Right atrium auricular region (tissue), 2 donors: Measurements from ENCODE around the gene SORL1. TPM values are rescaled to one million over a fixed set of nuclear protein-coding genes. Genes with fewer than 3 reads are reported as not detected.

Experiments
- DNase-seq: peaks from one replicate; pipeline ENCODE4 v3.0.0-alpha.2; 2019; ENCODE audit warnings: low spot score
- H3K27ac ChIP-seq, 2 donors: fragments of 200-600 bp; sonication (generic); 1 replicate in 1 of 2; 2 replicates in 1 of 2; pipeline ENCODE4 v1.5.1; 2016 to 2019
- H3K27me3 ChIP-seq, 2 donors: fragments of 200-600 bp; sonication (generic); one replicate each; pipeline versions ENCODE4 v1.5.1 to v1.6.0; 2017 to 2019
- H3K36me3 ChIP-seq: fragments of 200-600 bp; sonication (generic); one replicate; pipeline ENCODE4 v1.5.1; 2016
- H3K4me1 ChIP-seq, 2 donors: fragments of 200-600 bp; sonication (generic); one replicate each; pipeline versions ENCODE4 v1.5.1 to v1.6.0; 2017 to 2019
- H3K4me3 ChIP-seq, 2 donors: fragments of 200-600 bp; sonication (generic); 1 replicate in 1 of 2; 2 replicates in 1 of 2; pipeline ENCODE4 v1.5.1; 2017 to 2019; ENCODE audit warnings: mild to moderate bottlenecking in 1 of 2, moderate library complexity in 1 of 2
- H3K9me3 ChIP-seq, 2 donors: fragments of 200-600 bp; sonication (generic); one replicate each; pipeline ENCODE4 v1.5.1; 2019
- total RNA-seq, 2 donors: library from RNA; depleted of rRNA; stranded (reverse); fragments of >200 nt; gene quantifications; one replicate each; pipeline ENCODE4 v1.1.0, GENCODE V29; 2016
- TF ChIP-seq, protein P1 (sequence below), 2 donors: fragments of 200-600 bp; sonication (generic); IDR thresholded peaks; one replicate each; pipeline ENCODE4 v1.5.1; 2019; ENCODE audit warnings: antibody characterized with exemption in 2 of 2

Gene SORL1
- total RNA-seq, 2 donors from 2014 or later = 6.4 to 7.5 TPM

DNA sequence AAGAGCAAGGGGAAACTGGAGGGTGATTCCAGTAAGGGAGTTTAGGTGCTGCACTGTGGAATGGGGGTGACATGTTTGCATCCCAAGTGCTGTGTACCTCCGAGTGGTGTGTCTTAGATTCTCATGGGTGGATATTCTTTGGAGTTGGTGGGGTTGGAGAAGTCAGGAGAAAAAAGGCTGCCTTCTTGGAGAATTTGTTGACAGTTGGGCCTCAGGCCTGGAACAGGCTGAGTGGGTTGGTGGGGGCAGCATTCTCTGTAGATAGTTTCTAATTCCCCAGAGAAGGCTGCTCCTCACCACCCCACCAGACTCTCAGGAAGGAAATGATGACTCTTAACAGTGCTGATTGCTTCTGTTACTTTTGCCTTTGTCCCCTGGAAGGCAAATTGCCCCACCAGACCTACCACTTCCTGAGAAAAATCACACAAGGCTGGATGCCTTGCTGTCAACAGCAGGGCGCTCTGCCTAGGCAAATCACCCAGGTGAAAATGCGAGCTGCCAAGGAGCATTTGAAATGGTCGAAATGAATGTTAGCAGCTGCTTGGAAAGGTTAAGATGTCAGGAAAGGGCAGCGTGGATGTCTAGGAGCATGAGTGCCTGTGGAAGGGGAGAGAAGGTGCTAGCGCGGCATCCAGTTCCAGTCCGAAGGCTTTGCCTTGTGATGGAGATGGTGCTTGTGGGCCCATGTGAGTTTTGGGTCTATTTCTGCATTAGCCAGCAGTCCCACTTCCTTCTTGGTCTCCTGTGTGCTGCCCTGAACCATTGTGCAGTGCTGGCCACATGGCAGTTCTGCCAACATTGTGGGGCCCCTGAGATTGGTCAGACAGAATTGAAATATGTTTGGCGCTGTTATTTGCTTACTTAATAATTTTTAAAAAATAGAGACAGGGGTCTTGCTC is 30.4 kb downstream of the SORL1 start:
- H3K36me3 ChIP-seq = no peaks in the 10 kb centered on the region
- no peak overlapping the region for H3K4me3 ChIP-seq
- TF ChIP-seq, protein P1, sequence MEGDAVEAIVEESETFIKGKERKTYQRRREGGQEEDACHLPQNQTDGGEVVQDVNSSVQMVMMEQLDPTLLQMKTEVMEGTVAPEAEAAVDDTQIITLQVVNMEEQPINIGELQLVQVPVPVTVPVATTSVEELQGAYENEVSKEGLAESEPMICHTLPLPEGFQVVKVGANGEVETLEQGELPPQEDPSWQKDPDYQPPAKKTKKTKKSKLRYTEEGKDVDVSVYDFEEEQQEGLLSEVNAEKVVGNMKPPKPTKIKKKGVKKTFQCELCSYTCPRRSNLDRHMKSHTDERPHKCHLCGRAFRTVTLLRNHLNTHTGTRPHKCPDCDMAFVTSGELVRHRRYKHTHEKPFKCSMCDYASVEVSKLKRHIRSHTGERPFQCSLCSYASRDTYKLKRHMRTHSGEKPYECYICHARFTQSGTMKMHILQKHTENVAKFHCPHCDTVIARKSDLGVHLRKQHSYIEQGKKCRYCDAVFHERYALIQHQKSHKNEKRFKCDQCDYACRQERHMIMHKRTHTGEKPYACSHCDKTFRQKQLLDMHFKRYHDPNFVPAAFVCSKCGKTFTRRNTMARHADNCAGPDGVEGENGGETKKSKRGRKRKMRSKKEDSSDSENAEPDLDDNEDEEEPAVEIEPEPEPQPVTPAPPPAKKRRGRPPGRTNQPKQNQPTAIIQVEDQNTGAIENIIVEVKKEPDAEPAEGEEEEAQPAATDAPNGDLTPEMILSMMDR (IDR thresholded peaks at IDR 0.05) = no peak
- H3K27me3 ChIP-seq = no peaks in the 10 kb centered on the region
- no peak for DNase-seq
- no peak overlapping the region for H3K27ac ChIP-seq
- H3K9me3 ChIP-seq = no peaks in the 10 kb centered on the region
- H3K4me1 ChIP-seq = no peaks in the 10 kb centered on the region

DNA sequence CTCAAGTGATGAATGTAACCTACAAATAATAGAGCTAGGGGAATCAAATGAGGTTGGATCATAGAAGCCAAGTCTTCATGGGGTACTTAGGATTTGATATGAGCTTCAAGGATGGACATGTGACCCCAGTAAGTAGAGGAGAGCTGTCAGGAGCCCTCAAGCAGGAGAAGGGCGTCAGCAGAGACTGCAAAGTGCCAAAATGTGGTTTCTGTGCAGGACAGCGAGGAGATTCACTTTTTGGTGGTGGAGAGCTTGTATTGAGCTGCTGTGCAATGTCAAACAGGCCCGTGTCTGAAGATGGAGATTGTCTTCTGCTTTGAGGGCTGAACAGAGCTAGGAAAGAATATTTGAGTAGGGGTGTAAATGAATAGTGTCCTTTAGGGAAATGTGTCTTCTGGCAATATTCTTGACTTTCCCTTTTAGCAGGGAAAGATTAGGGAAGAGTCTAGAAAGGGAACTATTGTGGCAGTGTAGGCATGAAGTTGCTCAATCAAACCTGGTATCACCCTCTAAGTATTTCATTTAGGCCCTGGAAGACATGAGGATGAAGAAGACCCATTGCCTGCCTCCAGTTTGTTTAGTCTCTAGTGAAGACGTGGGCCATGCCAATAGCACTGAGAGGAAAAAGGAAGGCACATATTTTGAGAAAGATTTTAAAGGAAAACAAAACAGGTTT is 31.8 kb downstream of the SORL1 start:
- TF ChIP-seq, protein P1 (IDR thresholded peaks at IDR 0.05) = no peak
- Histone ChIP-seq H3K27ac (no peak overlapping the region), H3K9me3 (no peaks in the 10 kb centered on the region), H3K4me3 (no peak overlapping the region), H3K27me3 (no peaks in the 10 kb centered on the region), H3K36me3 (no peaks in the 10 kb centered on the region), H3K4me1 (no peaks in the 10 kb centered on the region)
- DNase-seq = no peak

DNA sequence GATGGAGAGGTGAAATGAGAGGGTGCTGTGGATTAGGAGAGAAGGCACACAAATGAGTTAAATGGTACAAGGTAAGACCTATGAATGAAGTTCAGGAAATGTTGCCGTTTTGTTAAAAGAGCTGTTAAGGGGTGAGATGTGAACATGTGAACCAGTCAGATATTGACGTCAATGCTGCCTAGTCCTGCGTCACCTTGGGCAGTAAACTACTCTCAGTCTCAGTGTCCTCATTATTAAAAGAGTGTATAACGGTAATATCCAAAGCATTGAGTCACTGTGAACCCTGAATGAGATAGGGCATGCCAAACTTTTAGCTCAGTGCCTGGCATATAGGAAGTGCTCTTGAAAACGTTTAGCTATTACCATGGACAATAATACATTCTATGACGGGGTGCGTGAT is 33.1 kb downstream of the SORL1 start:
- Histone ChIP-seq H3K36me3 (no peaks in the 10 kb centered on the region), H3K4me3 (no peak overlapping the region), H3K9me3 (no peaks in the 10 kb centered on the region), H3K4me1 (no peaks in the 10 kb centered on the region), H3K27me3 (no peaks in the 10 kb centered on the region), H3K27ac (no peak overlapping the region)
- no peak for DNase-seq
- TF ChIP-seq, protein P1 (IDR thresholded peaks at IDR 0.05) = no peak

DNA sequence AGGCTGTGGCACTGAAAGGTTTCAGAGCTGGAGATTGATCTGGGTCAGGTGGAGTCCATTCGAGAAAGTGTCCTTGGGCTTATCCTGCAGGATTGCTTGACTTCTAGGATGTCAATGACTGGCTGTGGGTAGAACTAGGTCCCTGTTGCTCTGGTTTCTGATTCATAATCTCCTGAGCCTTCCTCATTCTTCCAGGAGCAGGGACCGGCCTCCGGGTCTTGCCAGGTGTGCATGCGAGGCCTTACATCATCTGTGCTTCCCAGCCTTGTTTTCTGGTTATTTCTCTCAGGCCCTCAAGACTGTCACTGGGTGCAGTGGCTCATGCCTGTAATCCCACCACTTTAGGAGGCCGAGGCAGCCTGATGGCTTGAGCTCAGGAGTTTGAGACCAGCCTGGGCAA is 33.9 kb downstream of the SORL1 start:
- Histone ChIP-seq H3K9me3 (no peaks in the 10 kb centered on the region), H3K27me3 (no peaks in the 10 kb centered on the region), H3K4me3 (no peak overlapping the region), H3K36me3 (no peaks in the 10 kb centered on the region), H3K4me1 (no peaks in the 10 kb centered on the region), H3K27ac (no peak overlapping the region)
- no peak for DNase-seq
- TF ChIP-seq, protein P1 (IDR thresholded peaks at IDR 0.05) = no peak

DNA sequence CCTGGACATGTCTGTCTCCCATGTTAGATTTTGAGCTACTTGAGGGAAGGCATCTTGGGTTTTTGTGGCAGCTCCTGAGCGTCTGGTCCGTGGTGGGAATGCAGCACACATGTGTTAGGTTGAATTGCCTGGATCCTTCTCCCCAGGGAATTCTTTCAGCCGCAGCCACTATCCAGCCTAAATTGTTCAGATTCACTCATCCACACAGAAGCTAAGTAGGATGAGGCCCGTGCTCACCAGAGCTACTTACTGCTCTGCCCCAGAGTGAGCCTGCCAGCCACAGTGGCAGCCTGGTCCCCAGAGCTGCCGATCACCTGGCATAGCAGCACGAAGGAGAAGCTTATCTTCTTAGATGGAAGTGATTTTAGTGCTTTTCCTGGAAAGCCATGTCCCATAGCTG is 35.1 kb downstream of the SORL1 start:
- Histone ChIP-seq H3K4me3 (no peak overlapping the region), H3K27me3 (no peaks in the 10 kb centered on the region), H3K9me3 (no peaks in the 10 kb centered on the region), H3K27ac (no peak overlapping the region), H3K4me1 (no peaks in the 10 kb centered on the region), H3K36me3 (no peaks in the 10 kb centered on the region)
- TF ChIP-seq, protein P1 (IDR thresholded peaks at IDR 0.05) = no peak
- DNase-seq = no peak
